HAP-1 (cell line): ENCODE data around the gene NHLRC4.

ENCODE experiments used
- DNase-seq, 2 experiments: peaks; one replicate each; pipeline ENCODE4 v3.0.0-alpha.2; 2016 to 2020; ENCODE audit warnings: low spot score in 2 of 2
- H3K27me3 ChIP-seq: fragments of 250-450 bp; sonication (Bioruptor Pico); 2 replicates; pipeline ENCODE4 v1.5.1; 2020; ENCODE audit warnings: low read depth, mild to moderate bottlenecking, moderate library complexity
- H3K36me3 ChIP-seq: fragments of 250-450 bp; sonication (Bioruptor Pico); replicated peaks from 2 replicates; pipeline ENCODE4 v1.5.1; 2020; ENCODE audit warnings: mild to moderate bottlenecking
- H3K4me1 ChIP-seq: fragments of 250-450 bp; sonication (Bioruptor Pico); 2 replicates; pipeline ENCODE4 v1.5.1; 2020; ENCODE audit warnings: mild to moderate bottlenecking
- H3K4me3 ChIP-seq: fragments of 250-450 bp; sonication (Bioruptor Pico); 2 replicates; pipeline ENCODE4 v1.5.1; 2020; ENCODE audit warnings: mild to moderate bottlenecking, moderate library complexity
- H3K9me3 ChIP-seq: fragments of 250-450 bp; sonication (Bioruptor Pico); 2 replicates; pipeline ENCODE4 v1.5.1; 2020; ENCODE audit warnings: mild to moderate bottlenecking, moderate library complexity
- in situ Hi-C: fragments of 300-500 bp; cut with MboI; formaldehyde crosslinking; loops from 3 replicates; pipeline ENCODE4 v1.14.3; 2020; ENCODE audit warnings: low sequenced_read_pairs, inconsistent platforms, mixed read lengths

Gene NHLRC4

DNA sequence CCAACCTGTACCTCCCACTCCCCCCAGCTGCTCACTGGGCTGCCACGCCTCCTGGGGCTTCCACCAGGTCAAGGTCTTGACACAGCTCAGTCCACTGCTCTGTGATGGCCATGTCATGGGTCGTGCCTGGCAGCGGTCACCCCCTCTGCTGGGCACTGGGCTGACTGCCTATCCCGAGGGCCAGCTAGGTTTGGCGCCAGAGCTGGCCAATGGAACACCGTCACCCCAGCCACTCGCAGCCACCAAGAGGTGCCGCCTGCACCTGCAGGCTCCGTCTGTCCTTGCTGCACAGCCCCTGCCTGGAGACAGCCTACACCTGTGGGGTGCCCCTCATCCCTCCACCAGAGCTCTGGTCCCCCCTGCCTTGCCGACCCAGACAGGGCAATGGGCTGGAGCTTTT is 18.5 kb downstream of the NHLRC4 start:
- H3K27me3 ChIP-seq, result no peaks in the 10 kb centered on the region
- peak in 1 of 2 experiments; percentile 43 for DNase-seq
- H3K9me3 ChIP-seq, result no peaks in the 10 kb centered on the region
- in situ Hi-C loops, result no loop called here
- no peak overlapping the region for H3K4me3 ChIP-seq
- H3K4me1 ChIP-seq, result no peaks in the 10 kb centered on the region
- no peaks in the 10 kb centered on the region; the same call in 1 of the 2 replicates for H3K36me3 ChIP-seq

DNA sequence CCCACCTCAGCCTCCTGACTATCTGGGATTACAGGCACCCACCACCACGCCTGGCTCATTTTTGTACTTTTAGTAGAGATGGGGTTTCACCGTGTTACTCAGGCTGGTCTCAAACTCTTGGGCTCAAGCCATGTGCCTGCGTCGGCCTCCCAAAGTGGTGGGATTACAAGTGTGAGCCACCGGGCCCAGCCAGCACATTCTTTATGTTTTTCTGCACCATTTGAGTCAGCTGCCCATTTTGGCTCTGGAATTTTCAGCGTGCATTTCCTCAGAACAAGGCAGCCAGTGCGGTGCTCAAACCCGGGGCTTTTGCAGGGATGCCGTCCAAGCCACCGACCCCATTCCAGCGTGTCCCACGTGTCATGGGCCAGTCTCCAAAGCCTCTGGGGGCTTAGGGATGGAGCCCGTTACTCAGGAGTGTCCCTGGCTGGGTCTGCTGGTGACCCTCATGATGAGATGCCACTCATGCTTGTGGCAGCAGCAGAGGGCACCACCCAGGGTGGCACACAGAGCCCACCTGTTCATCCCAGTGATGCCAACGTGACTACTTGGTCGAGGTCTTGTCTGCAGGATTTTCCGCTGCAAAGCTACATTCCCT is 19.3 kb downstream of the NHLRC4 start:
- Histone ChIP-seq H3K9me3 (no peaks in the 10 kb centered on the region), H3K27me3 (no peaks in the 10 kb centered on the region), H3K36me3 (no peaks in the 10 kb centered on the region; the same call in 1 of the 2 replicates), H3K4me3 (no peak overlapping the region), H3K4me1 (0 out of 2 replicates have a peak, but pooled peaks cover 5% of the 10 kb centered on the region)
- in situ Hi-C loops, result no loop called here
- no peak for DNase-seq

DNA sequence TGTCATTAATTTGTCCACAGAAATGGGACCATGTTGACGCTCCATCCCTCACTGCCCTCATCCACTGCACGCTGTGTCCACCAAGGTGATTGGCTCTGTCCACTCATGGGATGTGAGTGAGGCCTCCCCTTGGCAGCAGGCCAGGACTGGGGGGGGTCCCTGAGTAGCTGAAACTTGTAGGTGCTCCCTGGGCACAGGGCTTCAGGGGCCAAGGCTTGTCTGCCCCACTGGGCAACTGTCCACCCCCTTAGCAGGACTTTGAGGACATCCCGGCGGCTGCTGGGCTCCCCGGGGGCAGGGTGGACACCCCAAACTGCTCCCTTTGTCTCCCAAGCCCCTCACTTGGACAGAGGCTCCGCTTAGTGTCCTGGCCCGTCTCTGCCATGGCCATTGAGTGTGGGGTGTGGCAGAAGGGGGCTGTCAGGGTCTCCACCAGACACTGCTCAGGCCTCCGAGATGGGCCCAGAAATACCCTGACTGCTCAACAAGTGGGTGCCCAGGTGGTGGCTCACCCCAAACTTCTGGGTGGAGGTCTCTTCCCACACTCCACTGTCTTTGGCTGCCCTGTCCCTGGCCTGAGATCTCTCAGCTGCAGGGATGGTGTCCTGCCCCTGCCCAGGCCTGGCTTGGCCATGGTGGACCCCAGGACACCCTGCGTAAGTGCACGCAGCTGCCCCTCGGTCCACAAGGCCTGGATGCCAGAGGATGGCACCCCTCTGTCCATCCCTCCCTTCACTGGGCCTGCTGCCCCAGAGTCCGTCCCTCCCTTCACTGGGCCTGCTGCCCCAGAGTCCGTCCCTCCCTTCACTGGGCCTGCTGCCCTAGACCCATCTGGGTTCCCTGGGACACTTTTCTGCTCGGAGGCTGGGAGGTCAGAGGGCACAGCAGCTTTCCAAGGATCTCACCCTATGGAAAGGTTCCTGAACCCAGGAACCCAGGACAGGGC is 20.1 kb downstream of the NHLRC4 start:
- in situ Hi-C loops, result no loop called here
- no peak for DNase-seq
- no peaks in the 10 kb centered on the region for H3K9me3 ChIP-seq
- no peak overlapping the region for H3K4me3 ChIP-seq
- H3K27me3 ChIP-seq, result no peaks in the 10 kb centered on the region
- H3K36me3 ChIP-seq, result no peaks in the 10 kb centered on the region; the same call in 1 of the 2 replicates
- H3K4me1 ChIP-seq, result 0 out of 2 replicates have a peak, but pooled peaks cover 5% of the 10 kb centered on the region

DNA sequence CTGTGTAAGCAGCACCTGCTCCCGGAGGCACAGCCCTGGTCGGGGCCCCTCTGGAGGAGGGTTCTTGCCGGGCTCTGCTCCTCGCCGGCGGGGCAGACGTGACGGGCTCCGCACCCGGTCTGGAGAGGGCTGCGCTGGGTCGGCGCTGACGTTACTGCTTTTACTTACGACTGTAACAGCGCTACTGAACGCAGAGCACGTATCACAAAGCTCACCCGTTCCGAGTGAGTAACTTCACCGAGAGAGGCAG is 21.8 kb downstream of the NHLRC4 start:
- peak overlapping the region; percentile 97 for H3K4me3 ChIP-seq
- in situ Hi-C loops, result no loop called here
- DNase-seq, result peak; percentile 23 to 55
- no peaks in the 10 kb centered on the region for H3K27me3 ChIP-seq
- H3K9me3 ChIP-seq, result no peaks in the 10 kb centered on the region
- H3K36me3 ChIP-seq, result no peaks in the 10 kb centered on the region; the same call in 1 of the 2 replicates
- 0 out of 2 replicates have a peak, but pooled peaks cover 5% of the 10 kb centered on the region for H3K4me1 ChIP-seq

DNA sequence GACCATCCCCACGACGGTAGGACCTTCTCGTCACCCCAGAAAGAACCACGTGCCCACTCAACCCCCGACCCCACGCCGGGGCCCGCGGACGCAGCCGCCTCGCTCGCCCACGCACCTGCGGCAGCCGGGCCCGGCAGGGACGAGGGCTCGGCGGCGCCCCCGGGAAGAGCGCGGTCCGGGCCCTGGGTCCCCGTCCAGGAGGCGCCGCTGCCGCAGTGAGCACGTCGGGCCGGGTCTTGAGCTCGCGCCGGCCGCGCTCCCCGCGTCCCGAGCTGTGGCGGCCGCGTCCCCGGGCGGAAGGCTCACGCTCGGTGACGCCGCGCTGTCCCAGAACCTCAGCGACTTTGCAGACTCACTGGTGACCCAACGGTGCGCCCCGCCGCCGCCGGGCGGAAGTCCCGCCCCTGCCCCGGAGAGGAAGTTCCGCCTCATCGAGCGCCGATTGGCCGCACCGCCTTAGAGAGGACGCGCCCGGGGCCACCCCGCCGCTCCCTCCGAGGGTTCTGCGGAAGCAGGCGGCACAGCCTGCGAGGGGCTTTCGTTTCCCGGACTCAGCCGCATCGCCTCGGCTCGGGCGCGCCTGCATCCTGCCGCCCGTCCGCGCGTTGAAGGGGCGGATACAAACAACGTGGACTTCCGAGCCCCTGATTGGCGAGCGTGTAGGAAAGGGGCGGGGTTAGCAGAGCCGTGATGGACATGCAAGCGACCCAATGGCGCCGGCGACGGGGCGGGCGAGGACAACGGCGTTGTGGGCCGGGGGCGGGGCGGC is 22.3 kb downstream of the NHLRC4 start:
- no peaks in the 10 kb centered on the region for H3K27me3 ChIP-seq
- in situ Hi-C loops, result no loop called here
- peak overlapping the region; percentile 97 for H3K4me3 ChIP-seq
- no peaks in the 10 kb centered on the region; the same call in 1 of the 2 replicates for H3K36me3 ChIP-seq
- DNase-seq, result peak; percentile 82 to 98
- H3K4me1 ChIP-seq, result 0 out of 2 replicates have a peak, but pooled peaks cover 5% of the 10 kb centered on the region
- no peaks in the 10 kb centered on the region for H3K9me3 ChIP-seq

DNA sequence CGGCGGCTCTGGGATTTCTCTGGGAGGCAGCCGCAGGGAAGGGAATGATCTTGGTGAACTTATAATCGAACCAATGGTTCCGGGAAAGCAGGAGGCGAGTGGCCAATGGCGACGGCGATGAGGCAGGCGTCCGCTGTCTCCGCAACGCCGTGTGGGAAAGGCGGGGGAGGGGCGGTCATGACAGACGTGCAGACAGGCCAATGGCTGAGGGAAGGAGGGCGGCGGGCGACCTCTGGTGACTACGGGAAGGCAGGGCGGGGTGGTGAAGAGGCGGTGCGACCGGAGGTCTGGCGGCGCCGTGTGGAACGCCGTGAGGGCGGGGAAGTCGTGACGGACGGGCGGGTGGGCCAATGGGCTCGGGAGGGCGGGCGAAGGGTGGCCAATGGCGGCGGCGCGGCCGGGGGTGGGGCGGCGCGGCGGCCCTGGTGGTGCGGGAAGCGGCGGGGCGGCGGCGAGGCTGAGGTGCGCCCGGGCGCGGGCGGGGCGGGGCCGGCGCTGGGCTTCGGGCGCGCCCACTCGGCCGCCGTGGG is 22.9 kb downstream of the NHLRC4 start, which contains the start of gene RAB40C:
RAB40C (plus strand) TSS at position 409 of the 530 bp plus-strand sequence. CDS start 226 bp downstream, outside the sequence.
- 0 out of 2 replicates have a peak, but pooled peaks cover 5% of the 10 kb centered on the region for H3K4me1 ChIP-seq
- DNase-seq, result peak; percentile 93 to 99
- no peaks in the 10 kb centered on the region; the same call in 1 of the 2 replicates for H3K36me3 ChIP-seq
- in situ Hi-C loops, result no loop called here
- no peaks in the 10 kb centered on the region for H3K27me3 ChIP-seq
- H3K4me3 ChIP-seq, result peak within 1 kb of the TSS; percentile 97
- no peaks in the 10 kb centered on the region for H3K9me3 ChIP-seq

DNA sequence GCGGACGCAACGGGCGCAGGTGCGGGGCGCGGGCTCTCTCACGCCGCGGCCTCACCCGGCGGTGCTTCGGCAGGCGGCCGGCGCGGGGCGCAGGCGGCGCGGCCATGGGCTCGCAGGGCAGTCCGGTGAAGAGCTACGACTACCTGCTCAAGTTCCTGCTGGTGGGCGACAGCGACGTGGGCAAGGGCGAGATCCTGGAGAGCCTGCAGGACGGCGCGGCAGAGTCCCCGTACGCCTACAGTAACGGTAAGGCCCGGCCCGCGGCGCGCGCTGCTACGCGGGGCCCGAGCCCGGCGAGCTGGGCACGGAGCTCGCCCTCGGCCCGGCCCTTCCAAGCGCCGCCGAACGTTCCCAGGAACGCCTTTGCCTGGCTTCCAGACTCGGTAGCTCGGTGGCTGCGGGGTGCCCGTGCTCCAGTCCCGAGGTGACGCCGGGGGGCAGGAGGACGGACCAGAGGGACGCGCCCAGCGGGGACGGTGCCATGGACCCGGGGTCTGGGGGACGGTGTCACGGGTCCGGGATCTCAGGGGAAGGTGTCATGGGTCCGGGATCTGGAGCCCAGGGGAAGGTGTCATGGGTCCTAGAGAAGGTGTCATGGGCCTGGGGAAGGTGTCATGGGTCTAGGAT is 23.5 kb downstream of the NHLRC4 start:
- H3K9me3 ChIP-seq, result no peaks in the 10 kb centered on the region

DNA sequence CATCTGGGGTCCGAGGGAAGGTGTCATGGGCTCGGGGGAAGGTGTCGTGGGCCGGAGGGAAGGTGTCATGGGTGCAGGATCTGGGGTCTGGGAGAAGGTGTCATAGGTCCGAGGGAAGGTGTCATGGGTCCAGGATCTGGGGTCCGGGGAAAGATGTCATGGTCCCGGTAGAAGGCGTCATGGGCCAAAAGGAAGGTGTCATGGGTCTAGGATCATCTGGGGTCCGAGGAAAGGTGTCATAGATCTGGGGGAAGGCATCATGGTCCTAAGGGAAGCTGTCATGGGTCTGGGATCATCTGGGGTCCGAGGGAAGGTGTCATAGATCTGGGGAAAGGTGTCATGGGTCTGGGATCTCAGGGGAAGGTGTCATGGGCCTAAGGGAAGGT is 24.0 kb downstream of the NHLRC4 start:
- Histone ChIP-seq H3K4me1 (0 out of 2 replicates have a peak, but pooled peaks cover 5% of the 10 kb centered on the region), H3K4me3 (peak overlapping the region; percentile 57), H3K9me3 (no peaks in the 10 kb centered on the region), H3K27me3 (no peaks in the 10 kb centered on the region), H3K36me3 (no peaks in the 10 kb centered on the region; the same call in 1 of the 2 replicates)
- DNase-seq, result no peak
- in situ Hi-C loops, result no loop called here

More for the DNA sequence above, 23.5 kb downstream of the NHLRC4 start:
- H3K4me3 ChIP-seq, result peak overlapping the region; percentile 57
- in situ Hi-C loops, result no loop called here
- 0 out of 2 replicates have a peak, but pooled peaks cover 5% of the 10 kb centered on the region for H3K4me1 ChIP-seq
- no peaks in the 10 kb centered on the region; the same call in 1 of the 2 replicates for H3K36me3 ChIP-seq
- DNase-seq, result no peak
- no peaks in the 10 kb centered on the region for H3K27me3 ChIP-seq

DNA sequence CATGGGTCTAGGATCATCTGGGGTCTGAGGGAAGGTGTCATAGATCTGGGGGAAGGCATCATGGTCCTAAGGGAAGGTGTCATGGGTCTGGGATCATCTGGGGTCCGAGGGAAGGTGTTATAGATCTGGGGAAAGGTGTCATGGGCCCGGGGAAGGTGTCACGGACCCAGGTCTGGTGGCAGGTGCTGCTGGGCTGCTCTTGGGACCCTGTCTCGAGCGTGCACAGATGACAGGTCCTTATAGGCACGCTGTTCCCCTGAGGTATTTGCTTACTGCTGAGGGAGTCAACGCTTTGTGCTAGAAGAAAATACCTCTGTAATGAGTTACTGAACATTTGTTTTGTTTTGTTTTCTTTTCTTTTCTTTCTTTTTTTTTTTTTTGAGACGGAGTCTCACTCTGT is 24.4 kb downstream of the NHLRC4 start:
- Histone ChIP-seq H3K4me1 (0 out of 2 replicates have a peak, but pooled peaks cover 5% of the 10 kb centered on the region), H3K9me3 (no peaks in the 10 kb centered on the region), H3K4me3 (peak overlapping the region; percentile 57), H3K36me3 (no peaks in the 10 kb centered on the region; the same call in 1 of the 2 replicates), H3K27me3 (no peaks in the 10 kb centered on the region)
- no peak for DNase-seq
- in situ Hi-C loops, result no loop called here

DNA sequence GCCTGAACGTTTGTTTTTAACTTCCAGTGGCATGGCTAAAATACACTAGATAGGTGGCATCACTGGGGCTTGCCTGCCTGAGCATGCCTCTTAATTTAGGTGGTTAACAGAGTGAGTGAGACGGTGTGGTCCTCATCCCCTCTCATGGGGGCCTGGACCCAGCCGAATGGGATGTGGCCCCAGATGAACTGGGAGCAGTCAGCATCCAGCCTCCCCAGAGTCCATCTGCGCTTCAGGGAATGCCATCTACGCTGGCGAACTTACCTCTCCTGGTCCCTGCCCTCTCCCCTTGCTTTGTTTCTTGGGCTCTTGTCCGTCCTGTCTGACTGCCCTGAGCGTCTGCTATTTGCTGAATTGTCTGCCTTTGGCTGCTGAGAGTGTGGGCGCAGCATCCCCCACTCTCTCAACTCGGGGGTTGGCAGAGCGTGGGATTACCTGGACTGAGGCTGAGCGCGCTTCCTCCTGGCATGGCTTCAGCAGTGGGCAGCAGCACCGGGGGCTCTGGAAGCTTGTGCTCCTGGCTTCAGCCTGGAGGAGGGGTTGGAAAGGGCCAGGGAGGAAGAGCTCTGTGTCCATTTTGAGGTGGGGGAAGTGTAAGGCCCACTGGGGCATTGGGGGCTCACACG is 25.2 kb downstream of the NHLRC4 start:
- peak in 1 of 2 experiments; percentile 6 for DNase-seq
- H3K4me1 ChIP-seq, result 0 out of 2 replicates have a peak, but pooled peaks cover 5% of the 10 kb centered on the region
- no peak overlapping the region for H3K4me3 ChIP-seq
- H3K27me3 ChIP-seq, result no peaks in the 10 kb centered on the region
- in situ Hi-C loops, result no loop called here
- no peaks in the 10 kb centered on the region; the same call in 1 of the 2 replicates for H3K36me3 ChIP-seq
- no peaks in the 10 kb centered on the region for H3K9me3 ChIP-seq

DNA sequence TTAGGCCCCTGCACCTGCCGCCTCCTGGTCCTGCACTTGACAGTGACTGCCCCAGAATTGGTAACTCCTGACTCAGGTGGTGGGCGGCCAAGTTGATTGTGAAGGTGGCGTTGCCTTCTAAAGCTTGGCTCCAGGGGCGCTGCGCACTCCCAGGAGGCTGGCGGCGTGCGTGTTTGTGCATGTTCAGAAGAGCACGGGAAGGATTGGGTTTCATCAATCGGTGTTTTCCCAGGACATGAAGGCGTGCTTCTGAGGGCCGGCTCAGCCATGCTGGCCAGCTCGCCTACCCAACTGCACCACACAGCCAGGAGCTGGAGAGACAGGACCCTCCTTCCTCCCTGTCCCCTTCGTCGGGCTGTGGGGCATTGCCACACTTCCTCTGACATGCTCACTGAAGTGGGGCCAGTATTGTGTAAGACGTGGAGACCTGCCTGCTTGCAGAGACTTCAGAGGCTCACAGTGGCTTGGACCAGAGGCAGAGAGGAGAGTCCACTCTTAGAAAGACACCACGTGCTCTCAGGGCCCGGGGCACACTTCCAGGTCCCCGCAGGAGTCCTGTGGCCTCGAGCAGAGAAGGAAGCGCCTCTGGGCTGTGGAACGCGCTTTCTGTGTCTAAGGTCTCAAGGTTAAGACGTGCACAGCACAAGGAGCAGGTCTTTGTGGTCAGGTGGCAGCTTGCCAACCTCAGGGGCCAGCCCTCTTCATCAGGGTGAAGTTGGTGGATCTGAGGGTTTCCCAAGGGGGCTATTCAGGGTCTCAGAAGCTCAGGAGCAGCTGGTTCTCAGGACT is 25.9 kb downstream of the NHLRC4 start:
- H3K4me1 ChIP-seq, result 0 out of 2 replicates have a peak, but pooled peaks cover 5% of the 10 kb centered on the region
- in situ Hi-C loops, result no loop called here
- H3K36me3 ChIP-seq, result no peaks in the 10 kb centered on the region; the same call in 1 of the 2 replicates
- no peaks in the 10 kb centered on the region for H3K9me3 ChIP-seq
- H3K4me3 ChIP-seq, result no peak overlapping the region
- no peaks in the 10 kb centered on the region for H3K27me3 ChIP-seq
- peak in 1 of 2 experiments; percentile 7 for DNase-seq

DNA sequence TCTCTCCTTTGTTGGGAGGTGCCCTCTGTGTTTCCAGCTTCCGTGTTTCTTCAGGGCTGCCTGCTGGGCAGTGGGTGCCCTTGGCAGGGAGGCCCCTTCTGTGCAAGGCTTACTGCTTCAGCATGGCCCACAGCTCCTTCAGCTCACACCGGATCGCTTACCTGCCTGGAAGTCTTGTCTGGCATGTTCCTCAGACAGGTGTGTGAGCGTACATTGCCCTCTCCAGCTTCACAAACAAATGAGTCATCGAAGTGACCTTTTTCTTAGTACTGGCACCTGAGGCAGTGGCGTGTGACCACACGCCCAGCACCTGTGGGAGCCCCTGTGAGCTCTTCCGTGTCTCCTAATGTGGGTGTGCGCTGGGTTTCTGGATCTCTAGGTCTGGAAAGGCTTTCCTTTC is 26.6 kb downstream of the NHLRC4 start:
- Histone ChIP-seq H3K36me3 (no peaks in the 10 kb centered on the region; the same call in 1 of the 2 replicates), H3K27me3 (no peaks in the 10 kb centered on the region), H3K4me3 (no peak overlapping the region), H3K4me1 (0 out of 2 replicates have a peak, but pooled peaks cover 5% of the 10 kb centered on the region), H3K9me3 (no peaks in the 10 kb centered on the region)
- in situ Hi-C loops, result no loop called here
- DNase-seq, result no peak
